ENCODE measurements around the gene PIP4K2B. TPM values are rescaled to one million over a fixed set of nuclear protein-coding genes. Genes with fewer than 3 reads are reported as not detected.

PIP4K2B gene
- total RNA-seq, 2 donors from 2014 or later = 74.3 to 91.6 TPM

DNA sequence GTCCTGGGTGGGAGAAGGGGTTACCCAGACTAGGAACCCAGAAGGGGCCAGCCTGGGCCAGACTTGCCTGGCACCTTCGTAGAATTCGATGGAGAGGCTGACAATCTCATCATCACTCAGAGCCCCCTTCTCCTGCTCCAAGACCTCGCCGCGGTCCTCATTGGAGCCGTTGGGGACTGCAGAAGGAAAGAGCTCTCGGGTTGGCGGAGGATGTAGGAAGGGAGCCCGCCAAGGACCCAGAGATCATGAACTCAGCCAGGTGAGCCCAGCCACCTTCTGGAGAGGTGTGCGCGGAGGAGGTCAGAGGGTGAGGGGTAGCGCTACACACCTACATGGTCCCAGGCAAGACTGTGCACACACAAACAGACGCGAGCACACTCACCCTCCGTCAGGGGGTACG is 60.7 kb downstream of the PIP4K2B start:
- DNase-seq = no peak
- Histone ChIP-seq H3K4me3 (ENCODE audit: low read length) (no peak overlapping the region), H3K27me3 (ENCODE audit: control insufficient read depth, insufficient read depth, low read length, poor library complexity, severe bottlenecking) (no peaks in the 10 kb centered on the region), H3K9ac (ENCODE audit: extremely low read depth, low read length, poor library complexity, severe bottlenecking) (no peak overlapping the region), H3K27ac (ENCODE audit: low read depth, low read length) (no peak overlapping the region), H3K36me3 (ENCODE audit: control insufficient read depth, insufficient read depth, low read length) (peaks cover 73% of the 10 kb centered on the region), H3K4me1 (ENCODE audit: control insufficient read depth, insufficient read depth, low read length) (peaks cover 5% of the 10 kb centered on the region), H3K9me3 (ENCODE audit: control insufficient read depth, low read length) (no peaks in the 10 kb centered on the region)
- Mint-ChIP-seq H3K4me3 (no peak overlapping the region), H3K27me3 (ENCODE audit: insufficient read depth) (no peaks in the 10 kb centered on the region), H3K36me3 (ENCODE audit: low read depth) (peaks cover 56% of the 10 kb centered on the region), H3K4me1 (peaks cover 19% of the 10 kb centered on the region), H3K9me3 (no peaks in the 10 kb centered on the region), H3K27ac (no peak overlapping the region)
- TF ChIP-seq, protein P1, sequence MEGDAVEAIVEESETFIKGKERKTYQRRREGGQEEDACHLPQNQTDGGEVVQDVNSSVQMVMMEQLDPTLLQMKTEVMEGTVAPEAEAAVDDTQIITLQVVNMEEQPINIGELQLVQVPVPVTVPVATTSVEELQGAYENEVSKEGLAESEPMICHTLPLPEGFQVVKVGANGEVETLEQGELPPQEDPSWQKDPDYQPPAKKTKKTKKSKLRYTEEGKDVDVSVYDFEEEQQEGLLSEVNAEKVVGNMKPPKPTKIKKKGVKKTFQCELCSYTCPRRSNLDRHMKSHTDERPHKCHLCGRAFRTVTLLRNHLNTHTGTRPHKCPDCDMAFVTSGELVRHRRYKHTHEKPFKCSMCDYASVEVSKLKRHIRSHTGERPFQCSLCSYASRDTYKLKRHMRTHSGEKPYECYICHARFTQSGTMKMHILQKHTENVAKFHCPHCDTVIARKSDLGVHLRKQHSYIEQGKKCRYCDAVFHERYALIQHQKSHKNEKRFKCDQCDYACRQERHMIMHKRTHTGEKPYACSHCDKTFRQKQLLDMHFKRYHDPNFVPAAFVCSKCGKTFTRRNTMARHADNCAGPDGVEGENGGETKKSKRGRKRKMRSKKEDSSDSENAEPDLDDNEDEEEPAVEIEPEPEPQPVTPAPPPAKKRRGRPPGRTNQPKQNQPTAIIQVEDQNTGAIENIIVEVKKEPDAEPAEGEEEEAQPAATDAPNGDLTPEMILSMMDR (conservative IDR thresholded peaks at IDR 0.05) = no peak
- 95 to 98% methylated on average over 11 to 16 of the region's 16 CpGs for WGBS, 2 experiments (ENCODE audit: insufficient coverage in 1 of 2, insufficient read length in 1 of 2)

DNA sequence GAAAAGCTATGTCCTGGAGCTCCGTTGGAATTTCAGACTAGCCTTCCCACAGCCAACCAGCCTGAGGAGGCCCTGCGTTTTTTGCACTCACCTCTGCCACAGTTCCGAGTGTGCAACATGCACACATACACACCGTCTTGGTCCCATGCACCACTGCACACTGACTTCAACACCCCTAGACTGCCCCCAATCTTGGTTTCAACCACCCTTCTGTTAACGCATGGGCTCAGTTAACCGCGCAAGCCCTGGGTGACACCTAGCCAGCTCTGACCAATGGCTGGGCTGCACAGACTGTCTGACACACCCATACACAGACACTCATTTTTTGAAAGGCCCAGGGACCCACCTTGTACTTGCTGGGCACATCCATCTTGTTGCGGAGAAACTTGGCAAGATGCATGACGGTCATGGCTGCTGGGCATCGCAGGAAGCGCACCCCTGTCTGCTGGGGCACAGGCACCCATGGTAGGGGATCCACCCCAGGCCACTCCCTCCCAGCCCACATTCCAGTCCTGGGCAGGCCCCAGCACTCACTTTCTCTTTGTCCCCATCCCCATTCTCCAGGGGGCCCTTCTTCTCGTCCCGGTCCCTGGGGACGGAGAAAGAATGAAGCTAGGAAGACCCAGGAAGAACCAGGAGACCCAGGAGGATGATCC is 61.2 kb downstream of the PIP4K2B start:
- no peak overlapping the region for H3K4me3 Mint-ChIP-seq

DNA sequence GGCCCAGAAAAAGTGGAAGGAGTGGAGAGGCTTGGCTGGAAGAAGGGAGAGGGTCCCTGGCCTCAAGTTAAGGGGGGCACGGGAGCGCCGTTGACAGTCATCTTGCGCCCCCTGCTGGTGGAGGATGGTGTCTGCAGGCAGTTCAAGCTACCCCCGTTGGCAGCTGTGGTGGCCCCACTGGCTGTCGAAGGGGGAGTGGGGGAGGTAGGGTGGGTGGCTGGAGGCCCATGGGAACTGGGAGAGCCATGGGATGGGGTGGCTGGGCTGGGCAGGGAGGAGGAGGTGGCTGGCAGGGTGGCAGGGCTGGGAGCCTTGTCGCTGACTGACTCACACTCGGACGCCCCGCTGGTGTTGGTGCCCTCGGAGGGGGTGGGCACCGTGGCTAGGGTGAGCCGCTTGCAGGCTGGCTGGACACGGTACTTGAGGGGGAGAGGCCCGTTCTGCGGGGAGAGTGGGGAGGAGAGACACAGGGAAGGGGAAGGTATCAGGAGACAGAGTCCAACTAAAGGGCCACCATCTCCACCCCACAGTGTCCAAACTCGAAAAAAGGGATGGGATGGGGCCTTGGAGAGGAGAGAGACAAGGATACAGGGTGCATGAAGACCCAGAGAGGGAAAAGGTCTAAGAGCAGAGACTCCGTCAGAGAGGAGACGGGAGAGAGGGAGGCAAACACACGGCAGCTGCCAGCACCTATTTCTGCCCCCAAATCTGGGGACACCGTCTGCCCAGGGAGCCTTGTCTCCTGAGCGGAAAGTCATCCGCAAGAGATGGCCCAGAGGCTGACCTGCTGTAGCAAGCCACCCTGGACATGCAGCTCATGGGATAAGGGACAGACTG is 64.0 kb downstream of the PIP4K2B start:
- WGBS, 2 experiments (ENCODE audit: insufficient coverage in 1 of 2, insufficient read length in 1 of 2) = 74 to 93% methylated on average over 9 to 23 of the region's 23 CpGs
- Mint-ChIP-seq H3K27me3 (ENCODE audit: insufficient read depth) (no peaks in the 10 kb centered on the region), H3K9me3 (no peaks in the 10 kb centered on the region), H3K36me3 (ENCODE audit: low read depth) (peaks cover 54% of the 10 kb centered on the region), H3K4me3 (no peak overlapping the region), H3K27ac (peak overlapping the region; percentile 80), H3K4me1 (peaks cover 11% of the 10 kb centered on the region)
- H3K4me1 ChIP-seq (ENCODE audit: control insufficient read depth, insufficient read depth, low read length) = peaks cover 3% of the 10 kb centered on the region
- no peak overlapping the region for H3K9ac ChIP-seq (ENCODE audit: extremely low read depth, low read length, poor library complexity, severe bottlenecking)
- H3K9me3 ChIP-seq (ENCODE audit: control insufficient read depth, low read length) = no peaks in the 10 kb centered on the region
- no peaks in the 10 kb centered on the region for H3K27me3 ChIP-seq (ENCODE audit: control insufficient read depth, insufficient read depth, low read length, poor library complexity, severe bottlenecking)
- H3K36me3 ChIP-seq (ENCODE audit: control insufficient read depth, insufficient read depth, low read length) = peaks cover 65% of the 10 kb centered on the region
- H3K27ac ChIP-seq (ENCODE audit: low read depth, low read length) = no peak overlapping the region
- H3K4me3 ChIP-seq (ENCODE audit: low read length) = no peak overlapping the region
- TF ChIP-seq, protein P1 (conservative IDR thresholded peaks at IDR 0.05) = peak; percentile 90
- peak; percentile 94 for DNase-seq

More for the DNA sequence above, 61.2 kb downstream of the PIP4K2B start:
- Mint-ChIP-seq H3K36me3 (ENCODE audit: low read depth) (peaks cover 54% of the 10 kb centered on the region), H3K27me3 (ENCODE audit: insufficient read depth) (no peaks in the 10 kb centered on the region), H3K4me1 (peaks cover 14% of the 10 kb centered on the region), H3K27ac (no peak overlapping the region), H3K9me3 (no peaks in the 10 kb centered on the region)
- Histone ChIP-seq H3K4me3 (ENCODE audit: low read length) (no peak overlapping the region), H3K4me1 (ENCODE audit: control insufficient read depth, insufficient read depth, low read length) (no peaks in the 10 kb centered on the region), H3K36me3 (ENCODE audit: control insufficient read depth, insufficient read depth, low read length) (peaks cover 77% of the 10 kb centered on the region), H3K9me3 (ENCODE audit: control insufficient read depth, low read length) (no peaks in the 10 kb centered on the region), H3K9ac (ENCODE audit: extremely low read depth, low read length, poor library complexity, severe bottlenecking) (no peak overlapping the region), H3K27ac (ENCODE audit: low read depth, low read length) (no peak overlapping the region), H3K27me3 (ENCODE audit: control insufficient read depth, insufficient read depth, low read length, poor library complexity, severe bottlenecking) (no peaks in the 10 kb centered on the region)
- TF ChIP-seq, protein P1 (conservative IDR thresholded peaks at IDR 0.05) = no peak
- no peak for DNase-seq
- WGBS, 2 experiments (ENCODE audit: insufficient coverage in 1 of 2, insufficient read length in 1 of 2) = 92 to 98% methylated on average over 9 to 14 of the region's 14 CpGs
